SK-N-MC (cell line): ENCODE measurements around the gene TRPM2.

ENCODE experiments used
- EZH2 ChIP-seq: fragments of 200-600 bp; sonication (generic); IDR thresholded peaks from one replicate; pipeline ENCODE4 v1.6.1; 2017; ENCODE audit warnings: antibody characterized with exemption
- POLR2AphosphoS5 ChIP-seq: IDR thresholded peaks from 2 replicates; pipeline ENCODE4 v1.6.1; 2012; ENCODE audit warnings: mild to moderate bottlenecking, low read depth, low read length, borderline replicate concordance

GRCh38 chr21:44462834-44463200 lies 109.4 kb downstream of the TRPM2 start:
- TF ChIP-seq POLR2AphosphoS5, result no peak
- no peak for TF ChIP-seq EZH2
